Kidney epithelial cell (primary cell): ENCODE results near the gene VSX2. TPM values are rescaled to one million over a fixed set of nuclear protein-coding genes. Genes with fewer than 3 reads are reported as not detected.
"Not testable (repeated sequence)": the region's sequence is repeated elsewhere in the genome, so short reads cannot be mapped to it uniquely, and the experiment has no call there.

Experiments used
- DNase-seq: peaks from one replicate; pipeline ENCODE4 v3.0.0-alpha.2; 2010; ENCODE audit warnings: low read depth
- H3K27me3 ChIP-seq: 2 replicates; pipeline ENCODE4 v1.6.0; 2011; ENCODE audit warnings: low read length; ENCODE audit not compliant: control insufficient read depth, insufficient read depth
- H3K36me3 ChIP-seq: 2 replicates; pipeline ENCODE4 v1.5.1; 2011; ENCODE audit warnings: low read length; ENCODE audit not compliant: control insufficient read depth, insufficient read depth
- H3K4me3 ChIP-seq: 2 replicates; pipeline ENCODE4 v1.5.1; 2011; ENCODE audit warnings: low read depth, mild to moderate bottlenecking, control low read depth, low read length
- CTCF ChIP-seq: IDR thresholded peaks from 2 replicates; pipeline ENCODE4 v1.5.1; 2011; ENCODE audit warnings: mild to moderate bottlenecking, moderate library complexity, low read length, control low read depth, inconsistent platforms; ENCODE audit not compliant: insufficient read depth, poor library complexity, severe bottlenecking
- total RNA-seq: library from RNA; depleted of rRNA; stranded (reverse); fragments of >200 nt; gene quantifications from 2 replicates; pipeline ENCODE4 v1.2.3, GENCODE V29; 2015

VSX2 gene
- total RNA-seq, 1 donor from 2014 or later = not detected

GRCh38 chr14:74263921-74264320 is 24.7 kb downstream of the VSX2 start:
- TF ChIP-seq CTCF = no peak
- Histone ChIP-seq H3K36me3 (no peaks in the 10 kb centered on the region), H3K27me3 (peaks cover 11% of the 10 kb centered on the region), H3K4me3 (no peak overlapping the region)
- no peak for DNase-seq

GRCh38 chr14:74265301-74265965 is 26.2 kb downstream of the VSX2 start:
- Histone ChIP-seq H3K27me3 (peaks cover 2% of the 10 kb centered on the region), H3K4me3 (no peak overlapping the region), H3K36me3 (no peaks in the 10 kb centered on the region)
- no peak for DNase-seq
- no peak for TF ChIP-seq CTCF

GRCh38 chr14:74267588-74267987 is 28.3 kb downstream of the VSX2 start:
- no peak for TF ChIP-seq CTCF
- no peak overlapping the region for H3K4me3 ChIP-seq
- DNase-seq = no peak
- no peaks in the 10 kb centered on the region for H3K36me3 ChIP-seq
- H3K27me3 ChIP-seq = peaks cover 2% of the 10 kb centered on the region

- not testable (repeated sequence) for H3K27me3 ChIP-seq, H3K36me3 ChIP-seq, DNase-seq
Observed at GRCh38 chr14:74270382-74271177, 31.3 kb downstream of the VSX2 start.

GRCh38 chr14:74271365-74271764 is 32.1 kb downstream of the VSX2 start:
- H3K27me3 ChIP-seq = no peaks in the 10 kb centered on the region
- DNase-seq = no peak
- no peak overlapping the region for H3K4me3 ChIP-seq
- no peak for TF ChIP-seq CTCF
- H3K36me3 ChIP-seq = no peaks in the 10 kb centered on the region

More at GRCh38 chr14:74270382-74271177, 31.3 kb downstream of the VSX2 start:
- not testable (repeated sequence) for H3K4me3 ChIP-seq

- Histone ChIP-seq H3K27me3 (no peaks in the 10 kb centered on the region), H3K4me3 (no peak overlapping the region), H3K36me3 (no peaks in the 10 kb centered on the region)
- DNase-seq = no peak
- TF ChIP-seq CTCF = no peak
Observed at GRCh38 chr14:74275241-74275841, 36.1 kb downstream of the VSX2 start.
